ENCODE measurements around the gene AQP5.

The AQP5 gene

DNA sequence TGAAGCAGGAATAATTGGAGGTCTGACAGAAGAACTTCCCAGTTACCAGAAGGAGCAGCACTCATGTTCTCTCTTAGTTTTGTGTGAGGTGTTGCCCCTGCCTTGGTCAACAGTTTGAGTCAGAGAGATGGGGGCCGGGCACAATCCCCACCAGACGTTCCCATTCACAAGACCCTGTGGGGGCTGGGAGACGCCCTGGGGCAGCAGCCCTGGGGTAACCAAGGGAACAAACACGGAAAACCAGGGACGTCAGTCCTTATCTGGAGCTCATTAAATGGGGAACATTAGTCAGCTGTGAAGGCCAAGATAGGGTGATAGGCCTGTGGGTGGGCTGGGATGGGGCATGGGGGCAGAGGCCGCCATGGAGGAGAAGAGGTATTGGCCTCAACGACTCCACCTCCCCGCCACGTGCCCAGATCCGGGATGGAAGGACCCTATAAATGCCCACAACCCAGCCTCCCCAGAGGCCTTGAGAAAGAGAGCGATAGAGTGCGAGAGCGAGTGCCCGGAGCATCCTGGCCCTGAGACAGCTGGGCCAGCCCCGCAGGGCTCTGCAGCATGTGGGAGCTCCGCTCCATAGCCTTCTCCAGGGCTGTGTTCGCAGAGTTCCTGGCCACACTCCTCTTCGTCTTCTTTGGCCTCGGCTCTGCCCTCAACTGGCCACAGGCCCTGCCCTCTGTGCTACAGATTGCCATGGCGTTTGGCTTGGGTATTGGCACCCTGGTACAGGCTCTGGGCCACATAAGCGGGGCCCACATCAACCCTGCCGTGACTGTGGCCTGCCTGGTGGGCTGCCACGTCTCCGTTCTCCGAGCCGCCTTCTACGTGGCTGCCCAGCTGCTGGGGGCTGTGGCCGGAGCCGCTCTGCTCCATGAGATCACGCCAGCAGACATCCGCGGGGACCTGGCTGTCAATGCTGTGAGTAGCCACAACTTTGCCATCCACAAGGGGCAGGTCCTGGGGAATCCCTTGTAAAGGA is 11.1 kb upstream of the AQP5 start, which contains the start of gene AQP2:
AQP2 (plus strand) TSS at position 465 of the 979 bp plus-strand sequence; CDS start at position 559, 94 bp downstream.
- DNase-seq (ENCODE audit: low read depth): no peak

DNA sequence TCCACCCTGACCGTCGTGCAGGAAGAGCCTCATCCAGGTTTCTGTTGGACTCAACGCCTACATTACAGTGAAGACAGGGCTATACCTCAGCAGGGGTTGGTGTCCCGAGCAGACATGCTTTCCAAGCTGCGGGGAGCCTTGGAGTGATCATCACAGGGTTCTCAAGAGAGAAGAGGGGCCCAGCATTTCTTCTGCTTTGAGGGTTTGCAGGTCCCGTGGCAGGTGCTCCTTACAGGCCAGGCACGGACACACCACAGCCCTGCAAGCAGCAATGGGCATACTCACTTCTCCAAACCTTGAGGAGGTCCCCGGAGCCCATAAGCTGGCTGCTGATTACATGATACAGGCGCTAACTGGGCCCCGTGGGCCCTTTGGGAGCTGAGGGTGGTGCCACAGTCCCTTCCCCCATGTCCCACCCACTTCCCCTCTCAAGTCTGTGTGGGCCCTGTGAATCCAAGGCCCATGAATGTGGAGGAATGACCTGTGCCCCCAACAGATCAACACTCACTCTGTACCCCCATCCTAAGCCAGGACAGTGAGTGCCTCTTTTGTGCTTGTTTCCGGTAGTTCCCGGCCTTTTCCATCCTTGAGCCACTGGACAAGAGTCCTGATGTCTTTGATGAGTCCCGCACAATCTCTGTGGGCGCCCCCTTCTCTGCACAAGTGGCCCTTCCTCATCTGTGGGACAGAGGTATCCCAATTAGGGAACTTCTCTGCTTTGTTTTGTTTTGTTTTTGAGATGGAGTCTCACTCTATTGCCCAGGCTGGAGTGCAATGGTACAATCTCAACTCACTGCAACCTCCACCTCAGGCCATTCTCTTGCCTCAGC is 10.0 kb upstream of the AQP5 start:
- no peak for DNase-seq (ENCODE audit: low read depth)

DNA sequence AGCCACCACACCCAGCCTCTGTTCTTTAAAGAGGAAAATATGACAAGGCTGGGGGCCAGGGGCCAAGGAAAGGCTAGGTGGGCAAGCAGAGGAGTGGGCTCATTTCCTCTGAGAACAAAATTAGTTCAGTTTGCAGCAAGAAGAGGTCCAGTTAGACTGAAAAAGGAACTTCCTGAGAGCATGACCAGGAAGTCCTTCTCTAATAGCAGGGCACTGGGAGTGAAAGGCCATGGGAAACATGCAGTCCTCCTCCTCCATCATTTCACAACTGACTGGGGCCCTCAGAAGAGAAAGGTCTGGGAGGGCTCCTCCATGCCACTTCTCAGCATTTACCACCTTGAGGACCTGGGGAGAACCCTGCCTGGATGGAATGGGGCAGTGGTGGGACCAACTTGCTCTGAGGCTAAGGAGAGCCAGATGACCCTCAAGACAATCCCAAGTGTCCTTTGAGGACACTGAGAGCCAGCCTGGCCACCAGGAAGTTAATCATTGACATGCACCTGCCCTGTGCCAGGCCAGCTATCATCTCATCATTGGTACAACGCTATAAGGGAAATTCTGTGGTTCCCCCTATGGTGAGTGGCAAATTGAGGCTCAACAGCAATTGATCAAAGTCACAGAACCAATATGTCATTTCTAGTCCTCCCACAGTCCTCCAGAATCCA is 9.1 kb upstream of the AQP5 start:
- no peak for DNase-seq (ENCODE audit: low read depth)

DNA sequence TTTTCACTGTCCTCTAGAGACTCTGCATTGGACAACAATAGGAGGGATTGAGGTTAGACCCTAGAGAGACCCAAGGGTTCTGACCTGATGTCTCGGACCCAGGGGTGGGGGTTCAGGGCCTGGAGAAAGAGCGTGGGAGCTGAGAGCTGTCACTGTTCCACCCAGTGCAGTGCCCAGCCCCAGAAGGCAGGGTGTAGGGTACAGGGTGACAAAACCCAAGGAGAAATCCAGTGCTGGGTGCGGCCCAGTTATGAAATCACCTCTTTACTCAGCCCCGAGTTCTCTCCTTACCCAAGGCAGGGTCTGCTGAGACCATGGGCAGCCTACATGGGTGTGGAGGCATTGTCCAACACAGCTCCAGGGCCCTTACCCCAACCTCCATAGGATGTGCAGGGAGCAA is 8.5 kb upstream of the AQP5 start:
- DNase-seq (ENCODE audit: low read depth): no peak

DNA sequence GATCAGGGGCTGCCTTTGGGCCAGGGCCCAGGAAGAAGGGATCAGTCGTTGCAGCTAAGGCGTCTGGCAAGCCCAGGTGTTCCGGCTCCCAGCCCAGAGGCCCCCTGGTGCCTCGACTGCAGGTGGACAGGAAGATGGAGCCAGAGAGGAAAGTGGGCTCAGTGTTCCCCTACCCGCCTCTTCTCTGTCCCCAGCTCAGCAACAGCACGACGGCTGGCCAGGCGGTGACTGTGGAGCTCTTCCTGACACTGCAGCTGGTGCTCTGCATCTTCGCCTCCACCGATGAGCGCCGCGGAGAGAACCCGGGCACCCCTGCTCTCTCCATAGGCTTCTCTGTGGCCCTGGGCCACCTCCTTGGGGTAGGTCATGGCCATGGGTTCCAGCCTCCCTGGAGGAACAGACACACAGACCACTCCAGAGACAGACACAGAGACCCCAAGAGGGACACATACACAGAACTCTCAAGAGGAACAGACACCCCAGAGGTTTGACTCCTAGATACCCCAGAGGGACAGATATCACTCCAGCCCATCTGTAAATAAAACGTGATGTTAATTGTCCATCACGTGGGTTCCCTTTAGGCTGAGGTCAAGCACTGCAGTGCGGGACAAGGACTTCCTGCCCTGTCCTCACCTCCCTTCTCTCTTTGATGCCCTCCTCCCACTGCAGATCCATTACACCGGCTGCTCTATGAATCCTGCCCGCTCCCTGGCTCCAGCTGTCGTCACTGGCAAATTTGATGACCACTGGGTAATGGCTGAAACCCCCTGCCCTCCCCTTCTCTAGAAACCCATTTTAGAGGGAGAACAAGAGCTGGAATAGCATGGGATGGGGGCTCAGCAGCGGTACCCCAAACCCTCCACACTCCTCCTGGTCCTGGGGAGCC is 7.5 kb upstream of the AQP5 start:
- DNase-seq (ENCODE audit: low read depth): no peak

DNA sequence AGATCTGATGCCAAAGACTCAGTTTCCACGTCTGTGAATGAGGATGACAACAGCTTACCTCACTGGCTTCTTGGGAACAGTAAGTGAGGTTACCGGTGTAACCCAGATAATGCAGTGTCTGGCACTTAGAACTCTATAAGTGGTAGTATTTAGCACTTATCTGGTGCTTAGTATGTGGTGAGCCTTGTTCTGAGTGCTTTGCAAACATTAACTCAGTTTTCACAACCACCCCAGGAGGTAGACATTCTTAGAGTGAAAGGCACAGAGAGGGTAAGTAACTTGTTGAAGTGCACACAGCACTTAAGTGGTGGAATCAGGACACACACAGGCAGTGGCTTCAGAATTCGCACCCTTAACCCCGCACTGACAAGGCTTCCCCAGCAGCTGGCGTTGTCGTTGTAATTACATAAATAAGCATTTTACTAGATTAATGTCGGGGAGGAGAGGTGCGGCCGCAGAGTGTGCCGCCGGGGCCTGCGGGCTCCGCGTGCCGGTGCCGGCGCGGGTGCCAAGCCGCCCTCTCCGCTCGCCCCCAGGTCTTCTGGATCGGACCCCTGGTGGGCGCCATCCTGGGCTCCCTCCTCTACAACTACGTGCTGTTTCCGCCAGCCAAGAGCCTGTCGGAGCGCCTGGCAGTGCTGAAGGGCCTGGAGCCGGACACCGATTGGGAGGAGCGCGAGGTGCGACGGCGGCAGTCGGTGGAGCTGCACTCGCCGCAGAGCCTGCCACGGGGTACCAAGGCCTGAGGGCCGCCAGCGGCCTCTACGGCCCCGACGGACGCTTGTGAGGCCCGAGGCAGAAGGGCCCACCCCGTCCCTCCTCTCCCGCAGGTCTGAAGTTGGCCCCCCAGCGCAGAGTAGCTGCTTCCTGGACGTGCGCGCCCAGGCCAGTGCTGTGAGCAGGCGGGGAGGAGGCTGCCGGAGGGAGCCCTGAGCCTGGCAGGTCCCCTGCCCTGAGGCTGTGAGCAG is 6.5 kb upstream of the AQP5 start:
- DNase-seq (ENCODE audit: low read depth): no peak

DNA sequence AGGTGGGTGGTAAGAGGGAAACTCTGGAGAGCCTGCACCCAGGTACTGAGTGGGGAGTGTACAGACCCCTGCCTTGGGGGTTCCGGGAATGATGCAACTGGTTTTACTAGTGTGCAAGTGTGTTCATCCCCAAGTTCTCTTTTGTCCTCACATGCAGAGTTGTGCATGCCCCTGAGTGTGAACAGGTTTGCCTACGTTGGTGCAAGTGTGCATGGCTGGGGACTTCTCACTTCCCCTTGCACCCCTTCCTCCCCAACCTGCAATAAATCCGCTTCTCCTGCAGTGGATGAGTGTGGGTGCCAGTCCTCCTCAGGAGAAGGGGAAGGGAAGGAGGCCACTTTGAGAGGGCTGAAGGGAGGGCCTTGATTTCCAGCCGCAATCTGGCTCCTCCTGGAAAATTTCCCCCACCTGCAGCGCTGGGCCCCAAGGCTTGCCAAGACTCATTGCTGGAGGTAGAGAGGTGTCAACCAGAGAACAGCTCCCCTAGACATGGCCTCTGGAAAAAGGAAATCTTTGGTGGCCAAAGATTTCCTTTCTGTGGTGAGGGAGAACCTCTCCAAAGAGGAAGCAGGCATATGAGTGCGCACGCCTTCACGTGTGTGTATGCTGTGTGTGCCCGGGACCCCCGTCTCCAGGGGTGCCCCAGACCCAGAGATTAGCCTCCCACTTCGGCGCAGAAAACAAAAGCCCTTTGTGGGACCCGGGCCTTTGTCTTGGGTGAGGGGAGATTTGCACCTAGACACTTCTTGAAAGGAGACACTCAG is 5.6 kb upstream of the AQP5 start:
- no peak for DNase-seq (ENCODE audit: low read depth)

DNA sequence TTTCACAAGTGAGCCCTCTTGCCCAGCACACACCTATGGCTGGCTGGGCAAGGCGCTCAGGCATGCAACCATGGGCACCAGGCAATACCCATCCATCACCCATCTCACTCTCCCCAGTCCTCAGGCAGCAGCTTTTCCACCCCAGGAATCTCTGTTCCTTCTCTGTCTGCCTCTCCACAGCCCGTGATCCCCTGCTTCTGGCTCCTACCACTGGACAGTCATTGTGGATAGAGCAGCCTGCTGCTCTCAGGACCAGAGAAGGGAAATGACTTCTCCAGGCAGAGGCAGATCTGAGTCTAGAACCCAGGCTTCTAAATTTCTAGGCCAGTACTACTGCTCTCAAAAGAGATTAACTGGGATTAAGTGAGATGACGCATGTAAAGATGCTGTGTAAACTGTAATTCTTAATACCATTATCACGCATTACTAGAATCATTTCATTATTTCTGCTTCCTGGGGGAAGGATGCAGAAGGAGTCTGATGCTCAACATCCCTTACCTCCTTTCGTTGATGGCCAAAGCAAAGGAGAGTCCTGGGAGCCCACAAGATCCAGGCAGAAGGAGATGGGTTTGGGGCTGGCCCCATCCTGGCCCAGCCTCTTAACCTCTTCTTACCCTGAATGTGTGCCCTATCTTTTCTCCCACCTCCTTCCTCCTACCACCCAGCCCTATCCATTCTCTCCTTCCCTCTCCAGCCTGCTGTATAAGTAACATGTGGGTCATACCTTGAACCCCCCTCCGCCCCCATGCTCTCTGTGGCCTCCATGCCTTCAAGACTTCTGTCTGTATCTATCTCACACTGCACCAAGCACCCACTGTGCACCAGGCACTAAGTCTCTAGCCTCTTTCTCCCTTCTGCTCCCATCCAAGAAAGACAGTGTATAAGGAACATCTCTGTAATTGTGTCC is 4.8 kb upstream of the AQP5 start:
- DNase-seq (ENCODE audit: low read depth): no peak

DNA sequence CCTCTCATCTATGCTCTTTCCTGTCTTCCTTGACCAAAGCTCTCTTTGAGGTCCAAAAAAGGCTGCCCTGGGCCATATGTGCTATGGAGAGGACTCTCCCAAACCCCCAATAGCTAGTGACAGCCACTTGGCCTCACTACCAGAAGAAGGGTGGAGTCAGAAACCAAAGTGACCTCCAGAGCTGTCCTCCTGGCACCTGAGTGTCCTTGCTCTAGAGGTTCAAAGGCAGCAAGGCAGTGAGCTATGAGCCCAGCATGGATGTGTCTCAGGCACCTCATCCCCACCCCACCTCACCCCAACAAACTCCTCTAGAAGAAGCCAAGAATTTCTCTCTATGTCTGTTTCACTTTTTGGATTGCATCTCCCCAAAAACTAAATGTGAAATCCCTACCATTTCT is 4.1 kb upstream of the AQP5 start:
- no peak for DNase-seq (ENCODE audit: low read depth)

DNA sequence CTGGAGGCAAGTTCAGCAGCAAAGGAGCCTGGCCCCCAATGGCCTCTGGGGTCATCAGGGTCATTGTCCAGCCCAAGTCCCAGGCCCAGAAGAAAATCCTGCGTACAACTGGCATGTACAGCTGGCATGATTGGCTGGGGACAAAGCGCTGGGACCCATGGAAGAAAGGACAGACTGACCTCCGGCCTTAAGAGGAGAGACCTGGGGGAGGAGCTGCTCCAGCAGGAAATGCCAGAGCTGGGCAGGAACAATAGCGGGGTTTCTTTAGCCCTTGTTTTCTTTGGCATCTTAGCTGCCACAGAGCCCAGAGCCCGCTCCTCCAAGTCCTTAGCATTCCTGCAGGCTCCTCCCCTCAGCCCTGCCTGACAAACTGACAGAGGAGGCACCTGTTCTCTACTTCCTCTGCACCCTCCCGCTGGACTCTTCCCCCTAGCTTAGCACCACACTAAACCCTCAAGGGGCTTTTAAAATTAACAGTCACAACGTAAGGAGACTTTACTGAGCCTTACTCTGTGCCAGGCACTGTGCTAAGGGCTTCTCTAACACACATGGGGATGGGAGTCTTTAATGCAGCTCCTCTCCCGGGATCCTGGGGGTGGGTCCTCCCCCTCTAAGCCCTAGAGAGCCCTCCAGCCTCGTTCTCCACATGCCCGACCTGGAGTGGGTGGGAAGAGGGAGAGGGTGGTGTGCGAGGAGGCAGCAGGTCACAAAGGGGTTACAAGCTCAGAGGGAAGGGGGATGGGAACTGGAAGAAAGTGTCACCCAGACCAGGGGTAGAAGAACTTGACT is 1.8 kb upstream of the AQP5 start:
- DNase-seq (ENCODE audit: low read depth): no peak

DNA sequence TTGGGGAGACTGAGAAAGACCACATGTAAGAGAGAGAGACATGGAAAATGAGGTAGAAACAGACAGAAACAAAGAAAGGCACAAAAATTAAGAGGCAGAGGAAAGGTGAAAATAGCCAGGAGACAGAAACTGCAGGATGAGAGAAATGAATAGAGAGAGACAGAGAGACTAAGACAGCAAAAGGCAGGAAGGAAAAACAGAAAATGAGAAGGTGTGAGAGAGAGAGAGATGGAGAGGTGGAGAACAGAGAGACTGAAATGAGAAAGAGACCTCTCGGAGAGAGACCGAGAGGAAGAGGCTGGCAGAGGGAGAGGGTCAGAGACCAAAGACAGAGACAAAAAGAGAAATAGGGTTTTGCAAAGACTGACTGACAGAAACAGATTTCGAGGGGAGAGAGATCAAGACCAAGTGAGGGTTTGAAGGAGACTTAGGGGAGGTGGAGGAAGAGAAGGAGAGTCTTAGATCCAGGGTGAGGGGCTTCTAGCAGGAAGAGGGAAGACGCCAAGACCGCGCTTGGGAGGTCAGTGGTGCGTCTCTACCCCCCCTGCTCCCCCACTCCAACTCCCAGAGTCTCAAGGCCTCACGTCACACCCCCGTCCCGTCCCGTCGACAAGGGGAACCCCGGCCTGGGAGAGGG is 1.1 kb upstream of the AQP5 start:
- DNase-seq (ENCODE audit: low read depth): no peak

DNA sequence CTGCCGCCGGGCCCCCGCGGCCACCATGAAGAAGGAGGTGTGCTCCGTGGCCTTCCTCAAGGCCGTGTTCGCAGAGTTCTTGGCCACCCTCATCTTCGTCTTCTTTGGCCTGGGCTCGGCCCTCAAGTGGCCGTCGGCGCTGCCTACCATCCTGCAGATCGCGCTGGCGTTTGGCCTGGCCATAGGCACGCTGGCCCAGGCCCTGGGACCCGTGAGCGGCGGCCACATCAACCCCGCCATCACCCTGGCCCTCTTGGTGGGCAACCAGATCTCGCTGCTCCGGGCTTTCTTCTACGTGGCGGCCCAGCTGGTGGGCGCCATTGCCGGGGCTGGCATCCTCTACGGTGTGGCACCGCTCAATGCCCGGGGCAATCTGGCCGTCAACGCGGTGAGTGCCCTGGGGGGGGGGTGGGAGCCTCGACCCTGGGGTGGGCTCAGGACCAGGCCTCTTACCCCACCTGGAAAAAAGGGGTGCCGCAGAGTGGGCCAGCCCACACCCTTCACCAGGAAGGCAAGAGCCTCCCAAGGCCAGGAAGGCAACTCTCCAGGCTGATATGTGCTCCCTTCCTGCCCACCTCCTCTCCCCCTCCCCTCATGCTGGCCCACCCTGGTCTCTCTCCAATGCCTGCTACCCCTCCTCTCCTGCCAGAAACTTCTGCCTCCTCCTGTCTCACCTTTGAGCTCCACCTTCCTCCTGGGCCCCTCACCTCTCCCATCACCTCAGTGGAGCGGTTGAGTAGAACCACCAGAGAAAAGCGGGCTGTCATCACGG is 507 bp downstream of the AQP5 start:
- DNase-seq (ENCODE audit: low read depth): no peak

DNA sequence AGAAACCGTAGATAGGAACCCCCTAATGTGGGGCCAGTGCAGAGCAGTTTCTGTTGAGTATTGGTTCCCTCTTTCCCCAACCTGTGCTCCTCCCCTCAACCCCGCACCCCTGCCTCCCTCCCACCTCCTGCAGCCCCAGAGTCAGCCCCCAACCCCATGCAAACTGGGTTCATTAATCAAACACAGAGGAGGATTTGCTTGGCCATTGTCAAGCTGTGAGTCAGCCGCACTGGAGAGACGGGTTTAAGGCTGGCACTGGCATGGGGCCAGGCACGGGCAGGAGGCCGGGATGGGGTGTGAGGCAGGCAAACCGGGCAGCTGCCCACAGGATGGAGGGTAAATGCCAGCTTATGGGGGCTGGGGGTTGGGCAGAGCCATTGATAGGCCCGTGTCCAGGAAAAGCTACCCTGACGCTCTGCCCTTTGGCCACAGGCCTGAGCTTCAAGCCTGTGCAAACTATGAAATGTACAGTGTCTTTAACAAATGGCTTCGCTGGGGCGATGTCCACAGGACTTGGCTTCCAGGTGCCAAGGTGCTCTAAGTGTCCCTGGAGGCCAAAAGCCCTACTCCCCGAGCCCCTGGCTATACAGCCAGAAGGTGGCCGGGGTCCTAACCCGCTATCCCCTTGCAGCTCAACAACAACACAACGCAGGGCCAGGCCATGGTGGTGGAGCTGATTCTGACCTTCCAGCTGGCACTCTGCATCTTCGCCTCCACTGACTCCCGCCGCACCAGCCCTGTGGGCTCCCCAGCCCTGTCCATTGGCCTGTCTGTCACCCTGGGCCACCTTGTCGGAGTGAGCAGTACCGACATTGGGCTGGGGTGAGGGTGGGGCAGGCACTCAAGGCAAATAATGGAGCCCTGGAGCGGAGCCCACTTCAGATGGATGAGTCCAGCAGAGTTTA is 1.4 kb downstream of the AQP5 start:
- DNase-seq (ENCODE audit: low read depth): no peak

DNA sequence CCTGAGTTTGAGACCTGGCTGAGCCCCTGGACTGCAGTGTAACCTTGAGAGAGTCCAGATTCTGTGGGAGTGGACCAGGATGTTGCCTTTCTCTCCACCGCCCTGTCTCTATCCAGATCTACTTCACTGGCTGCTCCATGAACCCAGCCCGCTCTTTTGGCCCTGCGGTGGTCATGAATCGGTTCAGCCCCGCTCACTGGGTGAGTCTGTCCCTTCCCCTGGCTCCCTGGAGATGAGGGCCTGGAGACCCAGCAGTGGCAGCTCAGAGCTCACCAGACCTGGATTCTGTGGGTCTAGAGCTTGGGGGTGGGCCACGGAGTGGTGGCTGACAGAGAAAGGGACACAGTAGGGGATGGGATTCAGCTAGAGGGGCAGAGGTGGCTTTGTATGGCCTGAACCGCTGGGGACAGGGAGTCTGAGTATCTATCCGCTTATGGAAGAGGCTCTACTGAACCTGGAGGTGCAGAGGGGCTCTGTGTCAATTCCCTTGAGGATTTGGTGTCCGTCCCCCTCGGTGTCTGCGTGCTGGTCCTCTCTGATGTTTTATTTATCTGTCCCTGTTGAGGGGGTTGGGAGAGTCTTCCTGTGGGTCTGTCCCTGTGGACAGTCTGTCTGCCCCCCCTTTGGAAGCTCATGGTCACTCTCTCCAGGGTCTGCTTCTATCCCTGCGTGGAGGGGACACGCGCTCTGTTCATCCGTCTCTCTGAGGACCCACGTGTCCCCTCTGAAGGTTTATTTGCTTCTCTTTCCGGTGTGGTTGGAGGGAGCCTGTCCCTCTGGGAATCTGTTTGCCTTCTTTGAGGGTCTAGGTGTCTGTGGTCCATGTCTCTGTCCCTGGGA is 2.5 kb downstream of the AQP5 start:
- DNase-seq (ENCODE audit: low read depth): no peak
